HFF-Myc (cell line): ENCODE data around the gene LITAFD.

Experiments used
- DNase-seq: peaks from one replicate; pipeline ENCODE4 v3.0.0-alpha.2; 2011; ENCODE audit warnings: low read depth; ENCODE audit errors: extremely low read depth
- H3K4me3 ChIP-seq: replicated peaks from 2 replicates; pipeline ENCODE4 v1.5.1; 2011; ENCODE audit warnings: low read depth, mild to moderate bottlenecking, control low read depth, low read length
- TF ChIP-seq, protein P1 (sequence below): IDR thresholded peaks from 2 replicates; pipeline ENCODE4 v1.5.1; 2012; ENCODE audit warnings: mild to moderate bottlenecking, low read depth, low read length, control low read depth; ENCODE audit errors: missing control alignments

LITAFD gene

GRCh38 chr16:8925455-8925854, 43.3 kb downstream of the LITAFD start:
- H3K4me3 ChIP-seq, result no peak overlapping the region
- no peak for DNase-seq
- TF ChIP-seq, protein P1, sequence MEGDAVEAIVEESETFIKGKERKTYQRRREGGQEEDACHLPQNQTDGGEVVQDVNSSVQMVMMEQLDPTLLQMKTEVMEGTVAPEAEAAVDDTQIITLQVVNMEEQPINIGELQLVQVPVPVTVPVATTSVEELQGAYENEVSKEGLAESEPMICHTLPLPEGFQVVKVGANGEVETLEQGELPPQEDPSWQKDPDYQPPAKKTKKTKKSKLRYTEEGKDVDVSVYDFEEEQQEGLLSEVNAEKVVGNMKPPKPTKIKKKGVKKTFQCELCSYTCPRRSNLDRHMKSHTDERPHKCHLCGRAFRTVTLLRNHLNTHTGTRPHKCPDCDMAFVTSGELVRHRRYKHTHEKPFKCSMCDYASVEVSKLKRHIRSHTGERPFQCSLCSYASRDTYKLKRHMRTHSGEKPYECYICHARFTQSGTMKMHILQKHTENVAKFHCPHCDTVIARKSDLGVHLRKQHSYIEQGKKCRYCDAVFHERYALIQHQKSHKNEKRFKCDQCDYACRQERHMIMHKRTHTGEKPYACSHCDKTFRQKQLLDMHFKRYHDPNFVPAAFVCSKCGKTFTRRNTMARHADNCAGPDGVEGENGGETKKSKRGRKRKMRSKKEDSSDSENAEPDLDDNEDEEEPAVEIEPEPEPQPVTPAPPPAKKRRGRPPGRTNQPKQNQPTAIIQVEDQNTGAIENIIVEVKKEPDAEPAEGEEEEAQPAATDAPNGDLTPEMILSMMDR, result no peak

- TF ChIP-seq, protein P1, result no peak
- no peak overlapping the region for H3K4me3 ChIP-seq
- no peak for DNase-seq
Measured at GRCh38 chr16:8926827-8927226, 44.7 kb downstream of the LITAFD start.

DNA sequence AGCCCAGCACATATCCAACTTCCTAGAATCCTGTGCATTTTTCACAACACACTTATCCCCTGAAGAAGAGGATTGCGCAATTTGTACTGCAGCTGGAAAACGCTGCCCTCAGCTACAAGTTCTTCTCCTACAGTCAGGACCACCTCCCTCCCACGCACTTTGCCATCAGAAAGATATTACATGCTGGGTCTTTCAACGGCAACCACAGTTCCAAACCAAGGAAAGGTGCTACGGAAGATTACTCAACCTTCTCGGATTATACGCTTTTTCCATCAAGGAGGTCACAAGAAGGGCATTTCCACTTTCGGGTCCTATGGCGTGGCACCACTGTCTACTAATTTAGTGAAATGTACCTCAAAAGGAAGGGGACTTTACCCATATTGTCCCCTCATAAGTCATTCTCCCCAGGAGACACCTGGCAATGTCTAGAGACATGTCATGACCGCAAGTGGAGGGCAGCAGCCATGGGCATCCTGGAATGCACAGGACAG, 46.4 kb downstream of the LITAFD start:
- no peak overlapping the region for H3K4me3 ChIP-seq
- DNase-seq, result no peak
- TF ChIP-seq, protein P1, result no peak

DNA sequence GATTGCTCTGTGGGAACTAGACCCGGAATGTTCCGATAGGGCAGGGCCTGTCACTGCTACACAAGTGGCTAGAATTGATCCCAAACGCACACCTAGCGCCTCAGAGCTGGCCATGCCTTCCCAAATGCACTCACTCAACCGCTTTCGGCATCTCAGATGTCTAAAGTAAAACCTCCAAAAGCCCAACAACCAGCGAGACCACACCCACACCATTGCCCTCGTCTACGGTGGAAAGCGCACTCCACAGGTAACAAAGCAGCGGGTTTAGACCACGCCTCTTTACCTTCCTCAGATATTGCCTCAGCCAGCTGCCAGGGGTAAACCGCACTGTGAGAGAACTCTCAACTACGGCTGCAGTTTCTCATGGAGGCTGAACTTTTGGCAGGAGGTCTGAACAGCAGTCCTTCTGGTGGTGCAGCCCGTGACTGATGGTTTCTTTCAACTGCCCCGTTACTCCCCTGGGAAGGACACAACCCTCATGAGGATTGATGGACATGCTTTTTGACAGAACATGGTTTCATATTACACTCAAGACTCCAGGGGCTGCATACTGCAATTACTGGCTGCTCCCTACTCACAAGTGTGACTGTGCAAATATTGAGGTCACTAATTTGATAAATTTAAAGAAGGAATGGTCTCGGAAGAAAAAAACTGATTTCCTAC, 47.1 kb downstream of the LITAFD start:
- no peak for DNase-seq
- no peak overlapping the region for H3K4me3 ChIP-seq
- TF ChIP-seq, protein P1, result no peak

- TF ChIP-seq, protein P1, result no peak
- peak; percentile 17 for DNase-seq
- no peak overlapping the region for H3K4me3 ChIP-seq
Measured at GRCh38 chr16:8931859-8932258, 49.7 kb downstream of the LITAFD start.

DNA sequence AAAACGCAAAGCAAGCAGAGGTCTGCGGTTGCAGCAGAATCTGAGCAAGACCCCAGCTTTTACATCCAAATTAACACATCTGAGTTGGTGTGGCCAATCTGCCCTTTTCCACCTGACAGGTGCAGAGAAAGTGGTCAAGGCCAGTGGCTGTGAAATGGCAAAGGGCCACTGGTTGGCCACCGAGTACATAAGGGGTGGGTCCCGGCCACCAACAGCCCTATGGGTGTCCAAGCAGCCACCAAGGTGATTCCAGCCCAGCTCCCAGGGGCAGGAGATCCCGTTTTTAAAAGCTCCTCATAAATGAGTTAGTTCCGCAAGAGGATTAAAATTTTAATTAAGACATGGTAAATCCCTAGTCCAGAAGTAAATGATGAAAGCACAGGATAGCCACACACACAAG, 52.5 kb downstream of the LITAFD start:
- no peak overlapping the region for H3K4me3 ChIP-seq
- DNase-seq, result no peak
- TF ChIP-seq, protein P1, result no peak
